B cell (primary cell): ENCODE data around the gene STAP2.

Source experiments
- CTCF ChIP-seq: fragments of 200-600 bp; IDR thresholded peaks from one replicate; pipeline ENCODE4 v1.8.0; 2022; ENCODE audit warnings: antibody characterized with exemption, mild to moderate bottlenecking
- EZH2 ChIP-seq: IDR thresholded peaks from 2 replicates; pipeline ENCODE4 v1.6.1; 2012; ENCODE audit warnings: borderline replicate concordance, low read depth, mild to moderate bottlenecking, moderate library complexity, low read length; ENCODE audit not compliant: insufficient read depth, poor library complexity, severe bottlenecking

- TF ChIP-seq EZH2, result no peak
- no peak for TF ChIP-seq CTCF
Observed at GRCh38 chr19:4366666-4367335, 28.2 kb upstream of the STAP2 start.
